Epithelial cell of esophagus (primary cell): ENCODE results near the gene MYL4.

Source experiments
- DNase-seq: peaks from one replicate; pipeline ENCODE4 v3.0.0; 2010; ENCODE audit warnings: low read depth
- H3K4me3 ChIP-seq: 2 replicates; pipeline ENCODE4 v1.5.1; 2011; ENCODE audit warnings: mild to moderate bottlenecking, low read length, control low read depth
- CTCF ChIP-seq: IDR thresholded peaks from 2 replicates; pipeline ENCODE4 v1.5.1; 2011; ENCODE audit warnings: low read depth, mild to moderate bottlenecking, low read length, control low read depth, inconsistent platforms; ENCODE audit not compliant: insufficient read depth; ENCODE audit errors: missing control alignments

MYL4 gene

DNA sequence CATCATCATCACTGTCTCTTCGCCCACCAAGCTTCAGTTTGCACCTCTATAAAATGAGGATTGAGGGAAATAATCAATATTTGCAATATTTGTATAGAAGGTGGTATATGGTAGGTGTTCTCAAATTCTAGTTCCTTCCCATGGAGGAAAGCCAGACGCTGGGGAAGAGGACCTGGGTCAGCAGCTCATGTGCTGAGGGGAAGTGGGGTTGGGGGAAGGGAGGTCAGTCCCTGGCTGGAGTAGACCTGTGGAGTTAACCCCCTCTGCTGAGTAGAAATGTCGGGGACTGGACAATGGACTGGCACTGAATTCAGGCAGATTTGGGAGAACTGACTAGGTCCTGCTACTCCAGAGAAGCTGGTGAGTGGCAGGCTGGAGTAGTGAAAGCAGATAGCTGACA lies 31.7 kb downstream of the MYL4 start:
- no peak for DNase-seq
- H3K4me3 ChIP-seq, result no peak overlapping the region
- no peak for TF ChIP-seq CTCF

DNA sequence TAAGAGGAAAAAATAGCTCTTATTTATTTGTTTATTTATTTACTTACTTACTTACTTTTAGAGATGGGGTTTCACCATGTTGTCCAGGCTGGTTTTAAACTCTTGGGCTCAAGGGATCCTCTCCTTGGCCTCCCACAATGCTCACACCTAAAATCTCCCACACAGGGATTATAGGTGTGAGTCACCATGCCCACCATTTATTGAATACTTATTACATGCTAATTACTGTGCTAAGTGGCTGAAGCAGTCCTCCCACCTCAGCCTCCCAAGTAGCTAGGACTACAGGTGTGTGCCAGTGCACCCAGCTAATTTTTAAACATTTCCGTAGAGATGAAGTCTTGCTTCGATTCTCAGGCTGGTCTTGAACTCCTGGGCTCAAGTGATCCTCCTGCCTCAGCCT lies 33.5 kb downstream of the MYL4 start:
- H3K4me3 ChIP-seq, result no peak overlapping the region
- TF ChIP-seq CTCF, result no peak
- no peak for DNase-seq

GRCh38 chr17:47243737-47244598 lies 34.8 kb downstream of the MYL4 start:
- TF ChIP-seq CTCF, result no peak
- no peak for DNase-seq
- H3K4me3 ChIP-seq, result no peak overlapping the region

- DNase-seq, result no peak
- no peak for TF ChIP-seq CTCF
- H3K4me3 ChIP-seq, result no peak overlapping the region
Measured at GRCh38 chr17:47244697-47245096, 35.5 kb downstream of the MYL4 start.

- no peak for TF ChIP-seq CTCF
- DNase-seq, result no peak
- H3K4me3 ChIP-seq, result no peak overlapping the region
Measured at GRCh38 chr17:47246120-47246519, 37.0 kb downstream of the MYL4 start.

- no peak overlapping the region for H3K4me3 ChIP-seq
- DNase-seq, result no peak
- no peak for TF ChIP-seq CTCF
Measured at GRCh38 chr17:47250855-47251254, 41.7 kb downstream of the MYL4 start.

DNA sequence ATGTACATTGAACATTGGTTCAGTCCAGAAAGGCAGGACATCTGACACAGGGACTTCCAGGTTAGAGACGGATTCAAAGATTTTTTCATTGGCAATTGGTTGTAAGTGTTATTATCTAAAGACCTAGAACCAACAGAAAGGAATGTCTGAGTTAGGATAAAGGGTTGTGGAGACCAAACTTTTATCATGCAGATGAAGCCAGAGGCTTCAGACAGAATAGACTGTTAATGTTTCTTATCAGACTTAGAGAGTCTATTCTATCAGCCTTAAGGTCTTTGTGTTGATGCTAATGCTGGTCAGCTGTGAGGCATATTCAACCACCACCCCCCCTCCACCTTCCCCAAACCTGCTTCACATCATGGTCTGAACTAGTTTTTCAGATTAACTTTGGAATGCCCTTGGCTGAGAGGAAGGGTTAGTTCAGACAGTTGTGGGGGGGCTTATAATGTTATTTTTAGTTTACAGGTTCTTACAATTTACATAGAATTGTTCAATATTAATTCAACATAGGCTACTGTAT lies 42.3 kb downstream of the MYL4 start:
- TF ChIP-seq CTCF, result no peak
- no peak for DNase-seq

More for the DNA sequence above, 42.3 kb downstream of the MYL4 start:
- no peak overlapping the region for H3K4me3 ChIP-seq
